ENCODE data around the gene HEYL.

Gene HEYL

DNA sequence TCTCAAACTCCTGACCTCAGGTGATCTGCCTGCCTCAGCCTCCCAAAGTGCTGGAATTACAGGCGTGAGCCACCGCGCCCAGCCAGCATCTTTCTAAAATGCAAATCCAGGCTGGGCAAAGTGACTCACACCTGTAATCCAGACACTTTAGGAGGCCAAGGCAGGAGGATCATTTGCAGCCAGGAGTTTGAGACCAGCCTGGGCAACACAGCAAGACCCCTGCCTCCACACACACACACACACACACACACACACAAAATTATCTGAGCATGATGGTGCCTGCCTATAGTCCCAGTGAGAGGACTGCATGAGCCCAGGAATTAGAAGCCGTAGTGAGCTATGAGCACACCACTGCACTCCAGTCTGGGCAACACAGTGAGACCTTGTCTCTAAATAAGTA, 46.1 kb downstream of the HEYL start:
- DNase-seq = no peak

DNA sequence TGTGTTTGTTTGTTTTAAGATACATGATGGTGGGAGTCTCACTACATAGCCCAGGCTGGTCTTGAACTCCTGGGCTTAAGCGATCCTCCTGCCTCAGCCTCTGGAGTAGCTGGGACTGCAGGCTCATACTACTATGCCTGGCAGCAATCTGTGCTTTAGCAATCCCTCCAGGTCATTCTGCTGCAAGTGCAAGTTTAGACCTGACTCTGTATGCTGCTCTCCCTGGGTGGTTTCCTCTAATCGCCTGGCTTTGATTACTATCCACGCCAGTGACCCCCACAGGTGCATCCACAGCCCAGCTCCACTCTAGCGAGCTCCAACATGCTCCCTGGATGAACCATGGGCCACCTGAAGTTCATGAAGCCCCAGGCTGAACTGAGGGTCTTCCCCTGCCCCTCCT, 47.4 kb downstream of the HEYL start:
- no peak for DNase-seq

DNA sequence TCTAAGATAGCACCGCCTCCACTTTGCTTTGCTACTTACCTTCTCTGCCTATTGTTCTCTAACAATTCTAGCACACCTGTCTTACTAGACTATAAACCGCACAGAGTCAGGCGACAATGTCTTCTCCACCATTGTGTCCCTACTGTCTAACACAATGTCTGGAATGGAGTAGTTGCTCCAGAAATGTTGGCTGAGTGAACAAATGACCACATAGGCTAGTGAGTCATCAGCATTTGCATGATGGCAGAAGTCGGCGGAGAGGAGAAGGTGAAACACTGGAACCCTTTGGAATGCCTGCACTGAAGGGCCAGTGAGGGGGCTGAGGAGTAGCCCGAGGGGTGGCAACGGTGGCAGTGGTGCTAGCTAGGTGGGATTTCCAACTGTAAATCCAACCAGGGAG, 48.9 kb downstream of the HEYL start:
- no peak for DNase-seq

DNA sequence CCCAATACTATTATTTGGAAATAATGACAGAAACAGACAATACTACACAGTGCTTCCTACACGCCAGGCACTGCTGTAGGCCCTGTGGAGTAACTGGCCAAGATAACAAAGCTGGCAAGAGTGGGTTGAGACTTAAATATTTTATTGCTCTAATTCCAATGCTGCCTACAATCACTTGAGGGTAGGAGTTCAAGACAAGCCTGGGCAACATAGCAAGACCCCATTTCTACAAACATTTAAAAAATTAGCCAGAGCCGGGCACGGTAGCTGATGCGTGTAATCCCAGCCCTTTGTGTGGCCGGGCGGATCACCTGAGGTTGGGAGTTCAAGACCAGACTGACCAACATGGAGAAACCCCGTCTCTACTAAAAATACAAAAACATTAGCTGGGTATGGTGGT, 53.5 kb downstream of the HEYL start:
- no peak for DNase-seq

DNA sequence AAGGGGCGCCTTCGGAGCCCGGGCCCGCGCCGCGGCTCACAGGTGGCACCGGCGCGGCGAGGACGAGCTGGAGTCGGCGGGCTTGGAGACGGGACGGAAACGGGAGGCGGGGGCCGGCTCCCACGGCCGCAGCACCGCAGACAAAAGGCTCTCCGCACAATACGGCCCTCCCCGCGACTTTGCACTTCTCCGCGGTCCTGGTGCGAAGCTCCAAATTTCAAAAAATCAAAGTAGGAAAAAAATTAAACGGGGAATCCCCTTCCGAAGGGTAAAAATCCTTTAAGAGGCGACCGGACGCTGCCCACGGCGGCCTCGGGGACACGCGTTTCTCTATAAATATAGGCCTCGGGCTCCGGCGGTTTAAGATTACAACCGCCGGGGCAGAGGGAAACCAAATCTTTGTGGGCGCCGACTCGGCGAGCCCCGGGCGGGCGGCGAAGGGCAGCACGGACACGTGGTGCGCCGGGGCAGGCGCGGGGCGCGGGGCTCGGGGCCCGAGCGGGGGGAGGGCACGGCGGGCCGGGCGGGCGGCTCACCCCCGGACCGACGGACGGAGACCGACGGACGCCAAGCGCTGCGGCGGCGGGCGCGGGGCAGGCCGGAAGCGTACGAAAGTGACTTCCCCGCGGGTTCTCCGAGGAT, 63.3 kb downstream of the HEYL start:
- DNase-seq = peak; percentile 37

DNA sequence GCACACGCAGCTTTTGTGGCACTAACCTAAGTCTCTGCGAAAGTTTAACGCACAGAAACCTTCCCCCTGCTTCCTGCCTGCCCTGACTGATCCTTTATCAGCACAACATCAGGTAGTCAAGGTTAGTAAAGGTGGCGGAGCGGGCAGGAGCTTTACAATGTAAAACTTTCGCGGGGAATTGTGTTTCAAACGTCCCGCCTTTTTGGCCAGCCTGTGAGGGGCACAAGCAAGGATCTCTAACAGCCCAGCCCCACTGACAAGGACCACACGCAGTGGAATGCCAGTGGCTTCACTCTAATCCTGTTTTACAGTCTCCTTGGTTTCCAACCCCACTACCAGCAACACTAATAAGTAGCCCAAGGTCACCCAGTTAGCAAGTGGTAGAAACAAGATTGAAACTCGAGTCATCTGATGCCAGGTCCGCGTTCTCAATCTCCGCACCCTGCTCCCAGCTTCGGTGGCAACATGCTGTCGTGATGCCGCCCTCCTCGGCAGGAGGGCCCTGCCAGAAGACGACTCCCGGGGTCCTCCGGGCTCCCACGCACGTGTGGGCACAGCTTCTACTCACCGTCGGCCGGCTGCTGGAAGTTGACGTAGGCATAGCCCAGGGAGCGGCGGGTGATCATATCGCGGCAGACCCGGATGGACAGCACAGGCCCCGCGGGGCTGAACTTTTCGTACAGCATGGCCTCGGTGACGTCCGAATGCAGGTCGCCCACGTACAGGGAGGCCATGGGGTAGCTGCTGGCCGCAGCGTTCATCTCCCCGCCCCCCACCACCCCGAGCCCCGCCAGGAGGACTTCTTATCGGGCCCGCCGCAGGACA, 64.0 kb downstream of the HEYL start:
- peak; percentile 60 for DNase-seq

DNA sequence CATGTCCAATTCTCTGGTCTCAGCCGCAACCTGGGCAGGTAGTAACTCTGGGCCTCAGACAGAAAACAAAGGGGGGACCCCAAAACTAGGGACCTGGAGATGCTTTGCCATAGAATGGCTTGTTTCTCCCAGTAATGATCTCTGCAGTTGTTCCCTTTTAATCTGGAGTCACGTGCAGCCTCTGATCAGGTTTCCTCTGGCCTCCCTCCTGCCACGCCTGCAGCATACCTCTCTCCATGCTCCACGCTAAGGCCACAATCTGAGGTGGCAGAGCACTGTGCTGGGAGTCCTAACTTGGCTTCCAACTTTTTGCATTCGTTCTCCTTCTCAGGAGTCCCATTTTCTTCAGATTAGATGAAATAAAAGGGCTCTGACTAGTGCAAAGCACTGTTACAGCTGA, 64.8 kb downstream of the HEYL start:
- DNase-seq = no peak
